ENCODE results near the gene ANXA2. TPM values are rescaled to one million over a fixed set of nuclear protein-coding genes. Genes with fewer than 3 reads are reported as not detected.

The ANXA2 gene
- total and polyA plus RNA-seq, 2 experiments from 2014 or later, result 202 to 225 TPM

DNA sequence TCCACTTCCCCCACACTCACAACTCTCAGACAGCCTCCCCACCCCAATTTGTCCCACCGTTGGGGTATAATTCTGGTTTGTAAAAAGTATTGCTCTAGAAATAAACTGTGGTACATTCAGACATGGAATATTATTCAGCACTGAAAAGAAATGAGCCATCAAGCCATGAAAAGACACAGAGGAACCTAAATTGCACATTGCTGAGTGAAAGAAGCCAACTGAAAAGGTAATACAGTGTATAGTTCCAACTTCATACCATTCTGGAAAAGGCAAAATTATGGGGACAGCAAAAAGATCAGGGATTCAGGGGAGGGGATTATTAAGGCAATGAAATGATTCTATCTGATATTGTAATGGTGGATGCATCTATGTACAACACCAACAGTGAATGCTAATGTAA is 10.5 kb downstream of the ANXA2 start:
- no peak for TF ChIP-seq NANOG (IDR thresholded peaks at IDR 0.05; ENCODE audit: borderline replicate concordance)
- TF ChIP-seq, protein P1, sequence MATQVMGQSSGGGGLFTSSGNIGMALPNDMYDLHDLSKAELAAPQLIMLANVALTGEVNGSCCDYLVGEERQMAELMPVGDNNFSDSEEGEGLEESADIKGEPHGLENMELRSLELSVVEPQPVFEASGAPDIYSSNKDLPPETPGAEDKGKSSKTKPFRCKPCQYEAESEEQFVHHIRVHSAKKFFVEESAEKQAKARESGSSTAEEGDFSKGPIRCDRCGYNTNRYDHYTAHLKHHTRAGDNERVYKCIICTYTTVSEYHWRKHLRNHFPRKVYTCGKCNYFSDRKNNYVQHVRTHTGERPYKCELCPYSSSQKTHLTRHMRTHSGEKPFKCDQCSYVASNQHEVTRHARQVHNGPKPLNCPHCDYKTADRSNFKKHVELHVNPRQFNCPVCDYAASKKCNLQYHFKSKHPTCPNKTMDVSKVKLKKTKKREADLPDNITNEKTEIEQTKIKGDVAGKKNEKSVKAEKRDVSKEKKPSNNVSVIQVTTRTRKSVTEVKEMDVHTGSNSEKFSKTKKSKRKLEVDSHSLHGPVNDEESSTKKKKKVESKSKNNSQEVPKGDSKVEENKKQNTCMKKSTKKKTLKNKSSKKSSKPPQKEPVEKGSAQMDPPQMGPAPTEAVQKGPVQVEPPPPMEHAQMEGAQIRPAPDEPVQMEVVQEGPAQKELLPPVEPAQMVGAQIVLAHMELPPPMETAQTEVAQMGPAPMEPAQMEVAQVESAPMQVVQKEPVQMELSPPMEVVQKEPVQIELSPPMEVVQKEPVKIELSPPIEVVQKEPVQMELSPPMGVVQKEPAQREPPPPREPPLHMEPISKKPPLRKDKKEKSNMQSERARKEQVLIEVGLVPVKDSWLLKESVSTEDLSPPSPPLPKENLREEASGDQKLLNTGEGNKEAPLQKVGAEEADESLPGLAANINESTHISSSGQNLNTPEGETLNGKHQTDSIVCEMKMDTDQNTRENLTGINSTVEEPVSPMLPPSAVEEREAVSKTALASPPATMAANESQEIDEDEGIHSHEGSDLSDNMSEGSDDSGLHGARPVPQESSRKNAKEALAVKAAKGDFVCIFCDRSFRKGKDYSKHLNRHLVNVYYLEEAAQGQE (IDR thresholded peaks at IDR 0.05; ENCODE audit: unreplicated experiment), result no peak
- no peak for TF ChIP-seq ZNF331 (CRISPR knock-in tag; IDR thresholded peaks at IDR 0.05; ENCODE audit: low read depth)
- TF ChIP-seq, protein P2, sequence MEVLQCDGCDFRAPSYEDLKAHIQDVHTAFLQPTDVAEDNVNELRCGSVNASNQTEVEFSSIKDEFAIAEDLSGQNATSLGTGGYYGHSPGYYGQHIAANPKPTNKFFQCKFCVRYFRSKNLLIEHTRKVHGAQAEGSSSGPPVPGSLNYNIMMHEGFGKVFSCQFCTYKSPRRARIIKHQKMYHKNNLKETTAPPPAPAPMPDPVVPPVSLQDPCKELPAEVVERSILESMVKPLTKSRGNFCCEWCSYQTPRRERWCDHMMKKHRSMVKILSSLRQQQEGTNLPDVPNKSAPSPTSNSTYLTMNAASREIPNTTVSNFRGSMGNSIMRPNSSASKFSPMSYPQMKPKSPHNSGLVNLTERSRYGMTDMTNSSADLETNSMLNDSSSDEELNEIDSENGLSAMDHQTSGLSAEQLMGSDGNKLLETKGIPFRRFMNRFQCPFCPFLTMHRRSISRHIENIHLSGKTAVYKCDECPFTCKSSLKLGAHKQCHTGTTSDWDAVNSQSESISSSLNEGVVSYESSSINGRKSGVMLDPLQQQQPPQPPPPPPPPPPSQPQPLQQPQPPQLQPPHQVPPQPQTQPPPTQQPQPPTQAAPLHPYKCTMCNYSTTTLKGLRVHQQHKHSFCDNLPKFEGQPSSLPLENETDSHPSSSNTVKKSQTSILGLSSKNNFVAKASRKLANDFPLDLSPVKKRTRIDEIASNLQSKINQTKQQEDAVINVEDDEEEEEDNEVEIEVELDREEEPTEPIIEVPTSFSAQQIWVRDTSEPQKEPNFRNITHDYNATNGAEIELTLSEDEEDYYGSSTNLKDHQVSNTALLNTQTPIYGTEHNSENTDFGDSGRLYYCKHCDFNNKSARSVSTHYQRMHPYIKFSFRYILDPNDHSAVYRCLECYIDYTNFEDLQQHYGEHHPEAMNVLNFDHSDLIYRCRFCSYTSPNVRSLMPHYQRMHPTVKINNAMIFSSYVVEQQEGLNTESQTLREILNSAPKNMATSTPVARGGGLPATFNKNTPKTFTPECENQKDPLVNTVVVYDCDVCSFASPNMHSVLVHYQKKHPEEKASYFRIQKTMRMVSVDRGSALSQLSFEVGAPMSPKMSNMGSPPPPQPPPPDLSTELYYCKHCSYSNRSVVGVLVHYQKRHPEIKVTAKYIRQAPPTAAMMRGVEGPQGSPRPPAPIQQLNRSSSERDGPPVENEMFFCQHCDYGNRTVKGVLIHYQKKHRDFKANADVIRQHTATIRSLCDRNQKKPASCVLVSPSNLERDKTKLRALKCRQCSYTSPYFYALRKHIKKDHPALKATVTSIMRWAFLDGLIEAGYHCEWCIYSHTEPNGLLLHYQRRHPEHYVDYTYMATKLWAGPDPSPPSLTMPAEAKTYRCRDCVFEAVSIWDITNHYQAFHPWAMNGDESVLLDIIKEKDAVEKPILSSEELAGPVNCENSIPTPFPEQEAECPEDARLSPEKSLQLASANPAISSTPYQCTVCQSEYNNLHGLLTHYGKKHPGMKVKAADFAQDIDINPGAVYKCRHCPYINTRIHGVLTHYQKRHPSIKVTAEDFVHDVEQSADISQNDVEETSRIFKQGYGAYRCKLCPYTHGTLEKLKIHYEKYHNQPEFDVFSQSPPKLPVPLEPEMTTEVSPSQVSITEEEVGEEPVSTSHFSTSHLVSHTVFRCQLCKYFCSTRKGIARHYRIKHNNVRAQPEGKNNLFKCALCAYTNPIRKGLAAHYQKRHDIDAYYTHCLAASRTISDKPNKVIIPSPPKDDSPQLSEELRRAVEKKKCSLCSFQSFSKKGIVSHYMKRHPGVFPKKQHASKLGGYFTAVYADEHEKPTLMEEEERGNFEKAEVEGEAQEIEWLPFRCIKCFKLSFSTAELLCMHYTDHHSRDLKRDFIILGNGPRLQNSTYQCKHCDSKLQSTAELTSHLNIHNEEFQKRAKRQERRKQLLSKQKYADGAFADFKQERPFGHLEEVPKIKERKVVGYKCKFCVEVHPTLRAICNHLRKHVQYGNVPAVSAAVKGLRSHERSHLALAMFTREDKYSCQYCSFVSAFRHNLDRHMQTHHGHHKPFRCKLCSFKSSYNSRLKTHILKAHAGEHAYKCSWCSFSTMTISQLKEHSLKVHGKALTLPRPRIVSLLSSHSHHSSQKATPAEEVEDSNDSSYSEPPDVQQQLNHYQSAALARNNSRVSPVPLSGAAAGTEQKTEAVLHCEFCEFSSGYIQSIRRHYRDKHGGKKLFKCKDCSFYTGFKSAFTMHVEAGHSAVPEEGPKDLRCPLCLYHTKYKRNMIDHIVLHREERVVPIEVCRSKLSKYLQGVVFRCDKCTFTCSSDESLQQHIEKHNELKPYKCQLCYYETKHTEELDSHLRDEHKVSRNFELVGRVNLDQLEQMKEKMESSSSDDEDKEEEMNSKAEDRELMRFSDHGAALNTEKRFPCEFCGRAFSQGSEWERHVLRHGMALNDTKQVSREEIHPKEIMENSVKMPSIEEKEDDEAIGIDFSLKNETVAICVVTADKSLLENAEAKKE (CRISPR knock-in tag; IDR thresholded peaks at IDR 0.05), result no peak
- TF ChIP-seq, protein P3, sequence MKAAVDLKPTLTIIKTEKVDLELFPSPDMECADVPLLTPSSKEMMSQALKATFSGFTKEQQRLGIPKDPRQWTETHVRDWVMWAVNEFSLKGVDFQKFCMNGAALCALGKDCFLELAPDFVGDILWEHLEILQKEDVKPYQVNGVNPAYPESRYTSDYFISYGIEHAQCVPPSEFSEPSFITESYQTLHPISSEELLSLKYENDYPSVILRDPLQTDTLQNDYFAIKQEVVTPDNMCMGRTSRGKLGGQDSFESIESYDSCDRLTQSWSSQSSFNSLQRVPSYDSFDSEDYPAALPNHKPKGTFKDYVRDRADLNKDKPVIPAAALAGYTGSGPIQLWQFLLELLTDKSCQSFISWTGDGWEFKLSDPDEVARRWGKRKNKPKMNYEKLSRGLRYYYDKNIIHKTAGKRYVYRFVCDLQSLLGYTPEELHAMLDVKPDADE (IDR thresholded peaks at IDR 0.05), result no peak
- no peak for TF ChIP-seq CREB1 (CRISPR knock-in tag; IDR thresholded peaks at IDR 0.05; ENCODE audit: low read depth)
- no peak for TF ChIP-seq STAT1 (IDR thresholded peaks at IDR 0.05; ENCODE audit: unreplicated experiment)
- TF ChIP-seq ZNF114 (CRISPR knock-in tag; IDR thresholded peaks at IDR 0.05), result no peak
- TF ChIP-seq EZH2phosphoT487 (IDR thresholded peaks at IDR 0.05; ENCODE audit: unreplicated experiment), result no peak
- TF ChIP-seq JUNB (IDR thresholded peaks at IDR 0.05; ENCODE audit: unreplicated experiment), result no peak
- TF ChIP-seq, protein P4, sequence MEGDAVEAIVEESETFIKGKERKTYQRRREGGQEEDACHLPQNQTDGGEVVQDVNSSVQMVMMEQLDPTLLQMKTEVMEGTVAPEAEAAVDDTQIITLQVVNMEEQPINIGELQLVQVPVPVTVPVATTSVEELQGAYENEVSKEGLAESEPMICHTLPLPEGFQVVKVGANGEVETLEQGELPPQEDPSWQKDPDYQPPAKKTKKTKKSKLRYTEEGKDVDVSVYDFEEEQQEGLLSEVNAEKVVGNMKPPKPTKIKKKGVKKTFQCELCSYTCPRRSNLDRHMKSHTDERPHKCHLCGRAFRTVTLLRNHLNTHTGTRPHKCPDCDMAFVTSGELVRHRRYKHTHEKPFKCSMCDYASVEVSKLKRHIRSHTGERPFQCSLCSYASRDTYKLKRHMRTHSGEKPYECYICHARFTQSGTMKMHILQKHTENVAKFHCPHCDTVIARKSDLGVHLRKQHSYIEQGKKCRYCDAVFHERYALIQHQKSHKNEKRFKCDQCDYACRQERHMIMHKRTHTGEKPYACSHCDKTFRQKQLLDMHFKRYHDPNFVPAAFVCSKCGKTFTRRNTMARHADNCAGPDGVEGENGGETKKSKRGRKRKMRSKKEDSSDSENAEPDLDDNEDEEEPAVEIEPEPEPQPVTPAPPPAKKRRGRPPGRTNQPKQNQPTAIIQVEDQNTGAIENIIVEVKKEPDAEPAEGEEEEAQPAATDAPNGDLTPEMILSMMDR (conservative IDR thresholded peaks at IDR 0.05; ENCODE audit: low read depth in 2 of 2), result no peak
- TF ChIP-seq EZH2 (IDR thresholded peaks at IDR 0.05; ENCODE audit: low read depth, unreplicated experiment), result no peak
- no peak for TF ChIP-seq POLR2AphosphoS5 (IDR thresholded peaks at IDR 0.05; ENCODE audit: low read depth)
- H3K4me3 ChIP-seq, result no peak overlapping the region
- no peak overlapping the region for H2AFZ ChIP-seq
- H3K4me2 ChIP-seq, result no peak overlapping the region
- no peaks in the 10 kb centered on the region for H3F3A ChIP-seq (replicated peaks; ENCODE audit: low read depth)
- H3K27me3 ChIP-seq (ENCODE audit: insufficient read depth), result no peaks in the 10 kb centered on the region
- H4K20me1 ChIP-seq (replicated peaks; ENCODE audit: insufficient read depth), result peaks cover 32% of the 10 kb centered on the region
- Mint-ChIP-seq H3K36me3 (ENCODE audit: low read depth) (no peaks in the 10 kb centered on the region), H3K9me3 (no peaks in the 10 kb centered on the region; the same call in 2 of the 3 replicates), H3K4me3 (no peak overlapping the region), H3K27me3 (ENCODE audit: insufficient read depth, low read depth, poor library complexity) (peaks cover 3% of the 10 kb centered on the region), H3K27ac (no peak overlapping the region), H3K4me1 (peaks cover 27% of the 10 kb centered on the region)
- peaks cover 28% of the 10 kb centered on the region for H3K4me1 ChIP-seq (ENCODE audit: insufficient read depth)
- no peak overlapping the region for H3K27ac ChIP-seq (ENCODE audit: low read depth)
- H3K36me3 ChIP-seq (ENCODE audit: insufficient read depth), result peaks cover 8% of the 10 kb centered on the region; the same call in 1 of the 2 replicates
- no peaks in the 10 kb centered on the region for H3K9me2 ChIP-seq (ENCODE audit: insufficient read depth)
- ATAC-seq (no peak), DNase-seq (ENCODE audit: low spot score) (no peak)
- H3K79me2 ChIP-seq (replicated peaks; ENCODE audit: insufficient read depth), result peaks cover 67% of the 10 kb centered on the region

All from GM23338 (cell line).